K562 (cell line): ENCODE measurements around the gene WDR31. TPM values are rescaled to one million over a fixed set of nuclear protein-coding genes. Genes with fewer than 3 reads are reported as not detected.

Experiments
- polyA plus RNA-seq, 8 experiments: library from polyadenylated mRNA; depleted of rRNA in 4 of 8; stranded (reverse) in 5 of 8; unstranded in 3 of 8; fragments of >200 nt; fragmentation: Nextera tagmentation in 2 of 8; fragmentation: Illumina TruSeq in 1 of 8; extraction: Ambion mirVana in 2 of 8; extraction: Trizol in 1 of 8; gene quantifications; 2 replicates each; pipeline versions ENCODE4 v1.2.1 to v1.2.3, GENCODE V29; 2011 to 2014; ENCODE audit warnings: inconsistent platforms in 1 of 8, missing spikeins in 1 of 8
- total RNA-seq, 7 experiments: library from RNA; depleted of rRNA in 6 of 7; stranded (reverse); fragments of >200 nt in 6 of 7; fragmentation: Illumina TruSeq in 2 of 7; extraction: Trizol in 2 of 7; gene quantifications; 2 replicates each; pipeline versions ENCODE4 v1.2.1 to v1.2.3, GENCODE V29; 2011 to 2021; ENCODE audit warnings: low replicate concordance in 1 of 7
- TF ChIP-seq, protein P1 (sequence below): fragments of 450-650 bp; IDR thresholded peaks from 2 replicates; pipeline ENCODE4 v1.6.1; 2016; ENCODE audit warnings: low read depth
- TF ChIP-seq, protein P2 (sequence below): sonication (generic); formaldehyde crosslinking; IDR thresholded peaks from 2 replicates; pipeline ENCODE4 v1.8.1; 2023; ENCODE audit warnings: mild to moderate bottlenecking, missing genetic modification reagents
- TF ChIP-seq, protein P3 (sequence below): fragments of 200-800 bp; sonication (Bioruptor generic); IDR thresholded peaks from 2 replicates; pipeline ENCODE4 v1.6.1; 2017; ENCODE audit warnings: missing genetic modification characterization, missing compliant biosample characterization

WDR31 gene
- total and polyA plus RNA-seq, 9 of the 15 experiments (the other 6 are each of a cell fraction or from before 2014, with no cell fraction given): 0.35 to 1.8 (median 0.95) TPM

DNA sequence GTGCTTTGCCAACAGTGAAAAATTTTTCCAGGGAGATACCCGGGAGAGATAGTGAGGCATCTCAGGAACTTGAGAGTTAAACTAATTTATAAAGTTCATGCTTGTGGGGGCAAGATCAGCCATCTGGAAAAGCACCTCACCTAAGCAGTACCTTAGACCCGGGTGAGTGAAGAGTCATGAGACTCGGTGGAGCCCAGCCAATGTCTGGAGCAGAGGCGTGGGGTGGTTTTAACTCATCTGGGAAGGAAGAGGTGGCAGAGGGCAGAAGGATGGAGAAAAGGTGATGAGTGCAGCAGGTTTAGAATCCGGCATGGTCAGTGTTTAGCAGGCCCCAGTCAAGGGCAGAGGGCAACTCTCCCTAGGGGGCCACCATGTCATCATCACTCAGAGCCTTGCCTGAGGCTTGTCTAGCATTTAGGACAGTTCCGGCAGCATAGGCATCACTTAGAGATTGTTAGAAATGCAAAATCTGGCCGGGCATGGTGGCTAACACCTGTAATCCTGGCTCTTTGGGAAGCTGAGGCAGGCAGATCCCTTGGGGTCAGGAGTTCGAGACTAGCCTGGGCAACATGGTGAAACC lies 32.6 kb downstream of the WDR31 start (continued):
- TF ChIP-seq, protein P1, sequence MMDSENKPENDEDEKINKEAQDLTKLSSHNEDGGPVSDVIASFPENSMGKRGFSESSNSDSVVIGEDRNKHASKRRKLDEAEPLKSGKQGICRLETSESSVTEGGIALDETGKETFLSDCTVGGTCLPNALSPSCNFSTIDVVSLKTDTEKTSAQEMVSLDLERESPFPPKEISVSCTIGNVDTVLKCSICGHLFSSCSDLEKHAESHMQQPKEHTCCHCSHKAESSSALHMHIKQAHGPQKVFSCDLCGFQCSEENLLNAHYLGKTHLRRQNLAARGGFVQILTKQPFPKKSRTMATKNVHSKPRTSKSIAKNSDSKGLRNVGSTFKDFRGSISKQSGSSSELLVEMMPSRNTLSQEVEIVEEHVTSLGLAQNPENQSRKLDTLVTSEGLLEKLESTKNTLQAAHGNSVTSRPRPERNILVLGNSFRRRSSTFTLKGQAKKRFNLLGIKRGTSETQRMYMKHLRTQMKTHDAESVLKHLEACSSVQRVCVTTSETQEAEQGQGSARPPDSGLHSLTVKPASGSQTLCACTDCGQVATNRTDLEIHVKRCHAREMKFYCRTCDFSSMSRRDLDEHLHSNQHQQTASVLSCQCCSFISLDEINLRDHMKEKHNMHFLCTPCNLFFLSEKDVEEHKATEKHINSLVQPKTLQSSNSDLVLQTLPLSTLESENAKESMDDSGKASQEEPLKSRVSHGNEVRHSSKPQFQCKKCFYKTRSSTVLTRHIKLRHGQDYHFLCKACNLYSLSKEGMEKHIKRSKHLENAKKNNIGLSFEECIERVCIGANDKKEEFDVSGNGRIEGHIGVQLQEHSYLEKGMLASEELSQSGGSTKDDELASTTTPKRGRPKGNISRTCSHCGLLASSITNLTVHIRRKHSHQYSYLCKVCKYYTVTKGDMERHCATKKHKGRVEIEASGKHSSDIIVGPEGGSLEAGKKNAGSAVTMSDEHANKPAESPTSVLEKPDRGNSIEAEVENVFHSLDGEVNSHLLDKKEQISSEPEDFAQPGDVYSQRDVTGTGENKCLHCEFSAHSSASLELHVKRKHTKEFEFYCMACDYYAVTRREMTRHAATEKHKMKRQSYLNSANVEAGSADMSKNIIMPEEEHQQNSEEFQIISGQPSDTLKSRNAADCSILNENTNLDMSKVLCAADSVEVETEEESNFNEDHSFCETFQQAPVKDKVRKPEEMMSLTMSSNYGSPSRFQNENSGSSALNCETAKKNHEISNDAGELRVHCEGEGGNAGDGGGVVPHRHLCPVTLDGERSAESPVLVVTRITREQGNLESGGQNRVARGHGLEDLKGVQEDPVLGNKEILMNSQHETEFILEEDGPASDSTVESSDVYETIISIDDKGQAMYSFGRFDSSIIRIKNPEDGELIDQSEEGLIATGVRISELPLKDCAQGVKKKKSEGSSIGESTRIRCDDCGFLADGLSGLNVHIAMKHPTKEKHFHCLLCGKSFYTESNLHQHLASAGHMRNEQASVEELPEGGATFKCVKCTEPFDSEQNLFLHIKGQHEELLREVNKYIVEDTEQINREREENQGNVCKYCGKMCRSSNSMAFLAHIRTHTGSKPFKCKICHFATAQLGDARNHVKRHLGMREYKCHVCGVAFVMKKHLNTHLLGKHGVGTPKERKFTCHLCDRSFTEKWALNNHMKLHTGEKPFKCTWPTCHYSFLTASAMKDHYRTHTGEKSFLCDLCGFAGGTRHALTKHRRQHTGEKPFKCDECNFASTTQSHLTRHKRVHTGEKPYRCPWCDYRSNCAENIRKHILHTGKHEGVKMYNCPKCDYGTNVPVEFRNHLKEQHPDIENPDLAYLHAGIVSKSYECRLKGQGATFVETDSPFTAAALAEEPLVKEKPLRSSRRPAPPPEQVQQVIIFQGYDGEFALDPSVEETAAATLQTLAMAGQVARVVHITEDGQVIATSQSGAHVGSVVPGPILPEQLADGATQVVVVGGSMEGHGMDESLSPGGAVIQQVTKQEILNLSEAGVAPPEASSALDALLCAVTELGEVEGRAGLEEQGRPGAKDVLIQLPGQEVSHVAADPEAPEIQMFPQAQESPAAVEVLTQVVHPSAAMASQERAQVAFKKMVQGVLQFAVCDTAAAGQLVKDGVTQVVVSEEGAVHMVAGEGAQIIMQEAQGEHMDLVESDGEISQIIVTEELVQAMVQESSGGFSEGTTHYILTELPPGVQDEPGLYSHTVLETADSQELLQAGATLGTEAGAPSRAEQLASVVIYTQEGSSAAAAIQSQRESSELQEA: no peak
- TF ChIP-seq, protein P2, sequence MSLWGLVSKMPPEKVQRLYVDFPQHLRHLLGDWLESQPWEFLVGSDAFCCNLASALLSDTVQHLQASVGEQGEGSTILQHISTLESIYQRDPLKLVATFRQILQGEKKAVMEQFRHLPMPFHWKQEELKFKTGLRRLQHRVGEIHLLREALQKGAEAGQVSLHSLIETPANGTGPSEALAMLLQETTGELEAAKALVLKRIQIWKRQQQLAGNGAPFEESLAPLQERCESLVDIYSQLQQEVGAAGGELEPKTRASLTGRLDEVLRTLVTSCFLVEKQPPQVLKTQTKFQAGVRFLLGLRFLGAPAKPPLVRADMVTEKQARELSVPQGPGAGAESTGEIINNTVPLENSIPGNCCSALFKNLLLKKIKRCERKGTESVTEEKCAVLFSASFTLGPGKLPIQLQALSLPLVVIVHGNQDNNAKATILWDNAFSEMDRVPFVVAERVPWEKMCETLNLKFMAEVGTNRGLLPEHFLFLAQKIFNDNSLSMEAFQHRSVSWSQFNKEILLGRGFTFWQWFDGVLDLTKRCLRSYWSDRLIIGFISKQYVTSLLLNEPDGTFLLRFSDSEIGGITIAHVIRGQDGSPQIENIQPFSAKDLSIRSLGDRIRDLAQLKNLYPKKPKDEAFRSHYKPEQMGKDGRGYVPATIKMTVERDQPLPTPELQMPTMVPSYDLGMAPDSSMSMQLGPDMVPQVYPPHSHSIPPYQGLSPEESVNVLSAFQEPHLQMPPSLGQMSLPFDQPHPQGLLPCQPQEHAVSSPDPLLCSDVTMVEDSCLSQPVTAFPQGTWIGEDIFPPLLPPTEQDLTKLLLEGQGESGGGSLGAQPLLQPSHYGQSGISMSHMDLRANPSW (CRISPR knock-in tag): no peak
- TF ChIP-seq, protein P3, sequence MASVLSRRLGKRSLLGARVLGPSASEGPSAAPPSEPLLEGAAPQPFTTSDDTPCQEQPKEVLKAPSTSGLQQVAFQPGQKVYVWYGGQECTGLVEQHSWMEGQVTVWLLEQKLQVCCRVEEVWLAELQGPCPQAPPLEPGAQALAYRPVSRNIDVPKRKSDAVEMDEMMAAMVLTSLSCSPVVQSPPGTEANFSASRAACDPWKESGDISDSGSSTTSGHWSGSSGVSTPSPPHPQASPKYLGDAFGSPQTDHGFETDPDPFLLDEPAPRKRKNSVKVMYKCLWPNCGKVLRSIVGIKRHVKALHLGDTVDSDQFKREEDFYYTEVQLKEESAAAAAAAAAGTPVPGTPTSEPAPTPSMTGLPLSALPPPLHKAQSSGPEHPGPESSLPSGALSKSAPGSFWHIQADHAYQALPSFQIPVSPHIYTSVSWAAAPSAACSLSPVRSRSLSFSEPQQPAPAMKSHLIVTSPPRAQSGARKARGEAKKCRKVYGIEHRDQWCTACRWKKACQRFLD (CRISPR knock-in tag): no peak
